ENCODE data around the gene HOXD11. TPM values are rescaled to one million over a fixed set of nuclear protein-coding genes. Genes with fewer than 3 reads are reported as not detected.

The HOXD11 gene
- total RNA-seq, 1 donor from 2014 or later: not detected

GRCh38 chr2:176152350-176153181, 45.5 kb downstream of the HOXD11 start:
- Mint-ChIP-seq H3K36me3 (ENCODE audit: low read depth) (no peaks in the 10 kb centered on the region), H3K4me3 (ENCODE audit: unreplicated experiment) (no peak overlapping the region), H3K9me3 (ENCODE audit: low read depth) (no peaks in the 10 kb centered on the region), H3K4me1 (ENCODE audit: low read depth) (peaks cover 3% of the 10 kb centered on the region), H3K27me3 (ENCODE audit: low read depth) (peaks cover 86% of the 10 kb centered on the region), H3K27ac (ENCODE audit: unreplicated experiment) (no peak overlapping the region)
- TF ChIP-seq CTCF (IDR thresholded peaks at IDR 0.05): no peak
- no peak for DNase-seq (ENCODE audit: low spot score)

GRCh38 chr2:176154576-176155252, 47.6 kb downstream of the HOXD11 start:
- DNase-seq (ENCODE audit: low spot score): no peak
- TF ChIP-seq CTCF (IDR thresholded peaks at IDR 0.05): no peak
- no peak overlapping the region for H3K27ac Mint-ChIP-seq (ENCODE audit: unreplicated experiment)
- H3K4me3 Mint-ChIP-seq (ENCODE audit: unreplicated experiment): no peak overlapping the region
- peaks cover 80% of the 10 kb centered on the region for H3K27me3 Mint-ChIP-seq (ENCODE audit: low read depth)
- H3K36me3 Mint-ChIP-seq (ENCODE audit: low read depth): peaks cover 2% of the 10 kb centered on the region
- peaks cover 6% of the 10 kb centered on the region for H3K4me1 Mint-ChIP-seq (ENCODE audit: low read depth)
- no peaks in the 10 kb centered on the region for H3K9me3 Mint-ChIP-seq (ENCODE audit: low read depth)

GRCh38 chr2:176155356-176156044, 48.4 kb downstream of the HOXD11 start:
- TF ChIP-seq CTCF (IDR thresholded peaks at IDR 0.05): no peak
- H3K36me3 Mint-ChIP-seq (ENCODE audit: low read depth): peaks cover 2% of the 10 kb centered on the region
- H3K4me1 Mint-ChIP-seq (ENCODE audit: low read depth): peaks cover 6% of the 10 kb centered on the region
- H3K4me3 Mint-ChIP-seq (ENCODE audit: unreplicated experiment): no peak overlapping the region
- no peak overlapping the region for H3K27ac Mint-ChIP-seq (ENCODE audit: unreplicated experiment)
- H3K27me3 Mint-ChIP-seq (ENCODE audit: low read depth): peaks cover 79% of the 10 kb centered on the region
- DNase-seq (ENCODE audit: low spot score): no peak
- H3K9me3 Mint-ChIP-seq (ENCODE audit: low read depth): no peaks in the 10 kb centered on the region

- peaks cover 4% of the 10 kb centered on the region for H3K36me3 Mint-ChIP-seq (ENCODE audit: low read depth)
- H3K4me3 Mint-ChIP-seq (ENCODE audit: unreplicated experiment): no peak overlapping the region
- peaks cover 79% of the 10 kb centered on the region for H3K27me3 Mint-ChIP-seq (ENCODE audit: low read depth)
- no peak for TF ChIP-seq CTCF (IDR thresholded peaks at IDR 0.05)
- H3K4me1 Mint-ChIP-seq (ENCODE audit: low read depth): peaks cover 6% of the 10 kb centered on the region
- H3K27ac Mint-ChIP-seq (ENCODE audit: unreplicated experiment): no peak overlapping the region
- H3K9me3 Mint-ChIP-seq (ENCODE audit: low read depth): no peaks in the 10 kb centered on the region
- no peak for DNase-seq (ENCODE audit: low spot score)
These were observed 49.3 kb downstream of the HOXD11 start for GRCh38 chr2:176156301-176156806.
